RWPE2 (cell line): ENCODE measurements around the gene CTTNBP2NL.
"Not testable (repeated sequence)": the region's sequence is repeated elsewhere in the genome, so short reads cannot be mapped to it uniquely, and the experiment has no call there.

ENCODE experiments used
- ATAC-seq: fragments of 200-7000 bp; cut with Tn5 transposase; 3 replicates; pipeline ENCODE4 v1.9.1; 2021; ENCODE audit warnings: low read depth
- DNase-seq: peaks from one replicate; pipeline ENCODE4 v3.0.0-alpha.2; 2020; ENCODE audit warnings: low spot score
- H3K27ac ChIP-seq: fragments of 450-650 bp; 2 replicates; pipeline ENCODE4 v1.5.1; 2017; ENCODE audit warnings: mild to moderate bottlenecking; ENCODE audit not compliant: poor library complexity, severe bottlenecking
- H3K27me3 ChIP-seq: fragments of 250-450 bp; sonication (Bioruptor Pico); 2 replicates; pipeline ENCODE4 v1.5.1; 2021; ENCODE audit warnings: mild to moderate bottlenecking, moderate library complexity; ENCODE audit not compliant: insufficient read depth, poor library complexity, severe bottlenecking
- H3K36me3 ChIP-seq: fragments of 250-450 bp; sonication (Bioruptor Pico); 2 replicates; pipeline ENCODE4 v1.5.1; 2020; ENCODE audit warnings: low read depth, mild to moderate bottlenecking, moderate library complexity
- H3K4me1 ChIP-seq: fragments of 250-450 bp; sonication (Bioruptor Pico); 2 replicates; pipeline ENCODE4 v1.5.1; 2021; ENCODE audit warnings: mild to moderate bottlenecking, moderate library complexity; ENCODE audit not compliant: insufficient read depth, poor library complexity, severe bottlenecking
- H3K4me3 ChIP-seq: fragments of 250-450 bp; sonication (Bioruptor Pico); 2 replicates; pipeline ENCODE4 v1.5.1; 2021; ENCODE audit warnings: mild to moderate bottlenecking, moderate library complexity; ENCODE audit not compliant: severe bottlenecking
- H3K9me3 ChIP-seq: fragments of 250-450 bp; sonication (Bioruptor Pico); 2 replicates; pipeline ENCODE4 v1.5.1; 2021; ENCODE audit warnings: mild to moderate bottlenecking, moderate library complexity; ENCODE audit not compliant: severe bottlenecking
- CTCF ChIP-seq: fragments of 450-650 bp; IDR thresholded peaks from one replicate; pipeline ENCODE4 v1.5.1; 2017; ENCODE audit warnings: mild to moderate bottlenecking, moderate library complexity; ENCODE audit not compliant: poor library complexity, severe bottlenecking

The CTTNBP2NL gene

GRCh38 chr1:112435448-112435847 lies 39.4 kb downstream of the CTTNBP2NL start:
- no peak for TF ChIP-seq CTCF

GRCh38 chr1:112436384-112437156 lies 40.6 kb downstream of the CTTNBP2NL start:
- no peaks in the 10 kb centered on the region for H3K27me3 ChIP-seq
- no peak for DNase-seq
- H3K27ac ChIP-seq = no peak overlapping the region
- H3K36me3 ChIP-seq = peaks cover 27% of the 10 kb centered on the region; the same call in 1 of the 2 replicates
- TF ChIP-seq CTCF = no peak
- H3K9me3 ChIP-seq = no peaks in the 10 kb centered on the region
- ATAC-seq = no peak
- H3K4me3 ChIP-seq = no peak overlapping the region
- H3K4me1 ChIP-seq = no peaks in the 10 kb centered on the region

More at GRCh38 chr1:112435448-112435847, 39.4 kb downstream of the CTTNBP2NL start:
- no peaks in the 10 kb centered on the region for H3K27me3 ChIP-seq
- no peaks in the 10 kb centered on the region for H3K9me3 ChIP-seq
- no peak overlapping the region for H3K4me3 ChIP-seq
- H3K27ac ChIP-seq = no peak overlapping the region
- no peaks in the 10 kb centered on the region for H3K4me1 ChIP-seq
- H3K36me3 ChIP-seq = peaks cover 24% of the 10 kb centered on the region; the same call in 1 of the 2 replicates
- DNase-seq (no peak), ATAC-seq (no peak)

- peaks cover 31% of the 10 kb centered on the region for H3K36me3 ChIP-seq
- H3K9me3 ChIP-seq, H3K4me3 ChIP-seq, ATAC-seq, H3K27ac ChIP-seq, DNase-seq, H3K27me3 ChIP-seq, H3K4me1 ChIP-seq: not testable (repeated sequence)
Measured at GRCh38 chr1:112438156-112438555, 42.1 kb downstream of the CTTNBP2NL start.

- Histone ChIP-seq H3K36me3 (peaks cover 31% of the 10 kb centered on the region), H3K27ac (no peak overlapping the region), H3K4me3 (no peak overlapping the region), H3K27me3 (no peaks in the 10 kb centered on the region), H3K4me1 (peaks cover 10% of the 10 kb centered on the region), H3K9me3 (no peaks in the 10 kb centered on the region)
- no peak for TF ChIP-seq CTCF
- ATAC-seq (no peak), DNase-seq (no peak)
Measured at GRCh38 chr1:112439592-112439991, 43.6 kb downstream of the CTTNBP2NL start.

- H3K4me3 ChIP-seq = no peak overlapping the region
- H3K27ac ChIP-seq = no peak overlapping the region
- H3K4me1 ChIP-seq = peaks cover 10% of the 10 kb centered on the region
- no peaks in the 10 kb centered on the region for H3K9me3 ChIP-seq
- DNase-seq = no peak
- H3K36me3 ChIP-seq = peaks cover 32% of the 10 kb centered on the region
- no peaks in the 10 kb centered on the region for H3K27me3 ChIP-seq
- ATAC-seq = no peak
- TF ChIP-seq CTCF = no peak
Measured at GRCh38 chr1:112440574-112440973, 44.6 kb downstream of the CTTNBP2NL start.
